GM19455 (cell line): ENCODE data around the gene LYL1.
"Not testable (repeated sequence)": the region's sequence is repeated elsewhere in the genome, so short reads cannot be mapped to it uniquely, and the experiment has no call there.

Source experiments
- ATAC-seq: cut with Tn5 transposase; IDR thresholded peaks from one replicate; pipeline ENCODE4 v1.9.1; 2021; ENCODE audit not compliant: unreplicated experiment

Gene LYL1

DNA sequence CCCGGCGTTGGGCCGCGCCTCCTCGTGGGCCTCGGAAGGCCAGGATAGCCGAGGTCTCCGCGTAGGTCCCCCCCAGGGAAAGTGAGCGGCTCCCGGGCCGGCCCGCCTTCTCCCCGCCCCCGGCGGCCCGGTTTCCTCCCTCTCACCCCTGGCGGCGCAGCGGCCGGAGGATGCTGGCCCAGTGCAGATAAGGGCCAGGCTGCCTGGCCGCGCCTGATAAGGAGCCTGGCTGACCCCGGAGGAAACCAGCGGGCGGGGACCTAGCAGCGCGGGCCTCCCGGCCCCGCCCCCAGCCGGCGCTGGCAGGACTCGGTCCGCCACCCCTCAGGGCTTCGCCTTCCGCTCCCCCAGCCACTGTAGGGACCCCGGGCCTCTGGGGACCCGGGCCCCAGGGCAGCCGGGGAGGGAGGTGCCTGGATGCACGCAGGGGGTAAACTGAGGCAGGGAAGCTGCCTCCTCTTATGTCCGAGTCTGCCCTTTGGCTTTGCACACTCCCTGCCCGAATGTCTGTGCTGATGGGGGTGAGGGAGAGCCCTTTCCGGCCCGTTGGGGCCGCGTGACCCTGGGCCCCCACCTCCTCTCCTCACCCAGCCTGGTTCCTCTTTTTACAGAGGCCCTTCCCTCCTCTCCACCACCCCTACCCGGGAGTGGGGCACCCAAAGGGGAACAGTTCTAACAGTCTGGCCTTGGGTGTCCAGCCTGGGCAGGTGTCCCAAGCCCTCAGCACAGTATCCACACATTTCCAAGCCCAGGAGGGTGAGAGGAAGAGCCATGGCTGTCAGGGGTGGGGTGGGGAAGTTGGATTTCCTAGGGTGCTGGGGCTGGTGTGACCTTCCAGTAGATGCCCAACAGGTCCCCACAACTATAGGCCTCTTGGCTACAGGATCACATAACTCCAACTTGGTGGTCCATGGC is at the start of gene LYL1:
TSS of gene LYL1 (minus strand) at position 193 of the 915 bp plus-strand sequence. CDS start 1,687 bp downstream, outside the sequence.
- ATAC-seq: no peak

GRCh38 chr19:13151605-13152355 is 49.1 kb upstream of the LYL1 start:
- peak; percentile 35 for ATAC-seq

GRCh38 chr19:13150931-13151604 is 48.4 kb upstream of the LYL1 start:
- no peak for ATAC-seq

GRCh38 chr19:13150187-13150930 is 47.7 kb upstream of the LYL1 start, which contains the start of the genes IER2 and STX10:
Gene IER2 (plus strand): TSS chr19:13150411. CDS start chr19:13153187, 2,776 bp downstream.
Gene STX10 (minus strand): TSS chr19:13150375. CDS start chr19:13150173, 202 bp downstream.
- ATAC-seq: no peak

DNA sequence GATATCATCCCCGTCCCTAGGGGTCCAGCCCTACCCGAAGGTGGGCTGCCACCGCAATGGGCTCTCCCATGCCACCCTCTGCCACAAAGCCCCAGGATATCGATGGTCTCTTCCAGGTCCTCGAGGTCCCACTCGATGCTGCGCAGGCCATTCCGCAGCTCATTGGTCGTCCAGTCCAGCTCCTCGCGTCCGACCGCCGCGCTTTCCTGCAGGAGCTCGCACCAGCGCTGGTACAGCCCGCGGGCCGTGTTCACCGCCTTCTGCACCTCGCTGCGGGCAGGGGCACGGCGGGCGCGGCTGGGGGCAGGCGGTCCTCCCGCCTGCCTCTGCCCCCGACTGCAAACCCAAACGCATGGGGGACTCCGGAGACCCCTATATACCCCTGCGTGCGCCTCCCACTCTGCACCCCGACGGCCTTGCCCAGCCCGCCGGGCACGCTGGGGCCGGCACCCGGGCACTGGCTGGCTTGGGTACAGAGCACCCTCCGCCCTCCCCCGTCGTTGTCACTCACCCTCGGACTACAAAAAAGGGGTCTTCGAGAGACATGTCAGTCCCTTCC is 47.0 kb upstream of the LYL1 start:
- no peak for ATAC-seq

DNA sequence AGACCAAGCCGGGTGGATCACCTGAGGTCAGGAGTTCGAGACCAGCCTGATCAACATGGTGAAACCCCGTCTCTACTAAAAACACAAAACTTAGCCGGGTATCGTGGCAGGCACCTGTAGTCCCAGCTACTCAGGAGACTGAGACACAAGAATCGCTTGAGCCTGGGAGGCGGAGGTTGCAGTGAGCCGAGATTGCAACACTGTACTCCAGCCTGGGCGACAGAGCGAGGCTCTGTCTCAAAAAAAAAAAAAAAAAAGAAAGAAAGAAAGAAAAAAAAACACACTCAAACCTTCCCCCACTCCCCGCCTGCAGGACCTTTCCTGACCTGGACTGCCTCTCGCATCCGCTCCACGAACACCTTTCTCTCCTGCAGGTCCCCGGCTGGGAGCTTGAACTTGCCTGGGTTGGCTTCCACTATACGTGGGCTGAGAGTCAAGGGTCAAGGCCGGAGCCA is 46.5 kb upstream of the LYL1 start:
- not testable (repeated sequence) for ATAC-seq

GRCh38 chr19:13146763-13147563 is 44.3 kb upstream of the LYL1 start:
- ATAC-seq: no peak

- no peak for ATAC-seq
Observed at GRCh38 chr19:13139633-13140311, 37.1 kb upstream of the LYL1 start.

DNA sequence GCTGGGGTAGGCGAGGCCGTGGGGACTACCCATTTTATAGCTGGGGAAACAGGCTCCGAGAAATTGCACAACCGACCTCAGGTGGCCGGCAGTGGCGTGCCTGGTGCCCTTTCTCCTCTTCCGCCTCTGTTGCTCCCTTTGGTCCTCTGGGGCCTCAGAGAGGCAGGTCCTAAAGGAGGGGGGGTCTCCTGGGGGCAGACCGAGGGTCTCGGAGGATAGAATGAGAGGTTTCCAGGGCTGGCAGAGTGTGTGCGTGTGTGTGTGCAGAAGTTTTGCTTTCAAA is 36.2 kb upstream of the LYL1 start:
- ATAC-seq: no peak

DNA sequence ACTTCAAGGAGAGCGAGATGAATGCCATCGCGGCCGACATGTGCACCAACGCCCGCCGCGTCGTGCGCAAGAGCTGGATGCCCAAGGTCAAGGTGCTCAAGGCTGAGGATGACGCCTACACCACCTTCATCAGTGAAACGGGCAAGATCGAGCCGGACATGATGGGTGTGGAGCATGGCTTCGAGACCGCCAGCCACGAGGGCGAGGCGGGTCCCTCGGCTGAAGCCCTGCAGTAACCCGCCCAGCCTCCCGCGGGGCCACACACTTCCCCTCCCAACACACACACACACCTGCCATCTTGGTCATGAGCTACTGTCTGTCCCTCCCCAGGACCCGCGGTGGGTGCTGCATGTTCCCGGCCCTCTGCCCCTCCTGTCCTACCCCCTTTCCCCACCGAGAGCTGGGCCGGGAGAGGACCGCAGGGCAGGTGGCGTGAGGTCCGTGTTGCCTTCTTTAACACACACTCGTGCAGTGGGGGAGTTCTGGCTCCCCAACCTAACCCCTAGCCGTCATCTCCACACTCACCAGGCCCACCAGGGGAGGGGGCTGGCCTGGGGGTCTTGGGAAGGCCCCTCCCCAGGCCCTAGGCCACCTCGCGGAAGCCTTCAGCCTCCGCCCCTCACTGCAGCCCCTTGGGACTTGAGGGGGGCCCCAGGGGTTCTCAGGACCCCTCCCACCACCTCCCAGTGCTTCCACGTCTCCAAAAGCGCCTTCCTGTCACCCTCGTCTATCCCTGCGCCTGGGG is 35.7 kb upstream of the LYL1 start:
- ATAC-seq: no peak

DNA sequence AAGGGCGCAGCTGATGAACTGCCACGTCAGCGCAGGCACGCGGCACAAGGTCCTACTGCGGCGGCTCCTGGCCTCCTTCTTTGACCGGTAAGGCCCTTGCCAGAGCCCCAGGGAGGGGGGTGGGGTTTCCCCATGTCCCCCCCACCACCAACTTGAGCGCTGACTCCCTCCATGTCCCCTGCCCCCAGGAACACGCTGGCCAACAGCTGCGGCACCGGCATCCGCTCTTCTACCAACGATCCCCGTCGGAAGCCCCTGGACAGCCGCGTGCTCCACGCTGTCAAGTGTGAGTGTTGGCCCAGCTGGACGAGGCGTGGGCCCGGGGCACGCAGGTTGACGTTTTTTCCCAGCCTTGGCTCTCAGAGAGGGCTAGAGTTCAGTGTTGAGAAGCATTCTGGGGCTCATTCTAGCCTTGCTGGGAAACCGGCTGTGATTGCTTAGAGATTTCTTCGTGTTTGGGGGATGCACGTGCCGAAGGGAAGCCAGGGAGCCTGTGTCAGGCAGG is 34.7 kb upstream of the LYL1 start:
- ATAC-seq: no peak

DNA sequence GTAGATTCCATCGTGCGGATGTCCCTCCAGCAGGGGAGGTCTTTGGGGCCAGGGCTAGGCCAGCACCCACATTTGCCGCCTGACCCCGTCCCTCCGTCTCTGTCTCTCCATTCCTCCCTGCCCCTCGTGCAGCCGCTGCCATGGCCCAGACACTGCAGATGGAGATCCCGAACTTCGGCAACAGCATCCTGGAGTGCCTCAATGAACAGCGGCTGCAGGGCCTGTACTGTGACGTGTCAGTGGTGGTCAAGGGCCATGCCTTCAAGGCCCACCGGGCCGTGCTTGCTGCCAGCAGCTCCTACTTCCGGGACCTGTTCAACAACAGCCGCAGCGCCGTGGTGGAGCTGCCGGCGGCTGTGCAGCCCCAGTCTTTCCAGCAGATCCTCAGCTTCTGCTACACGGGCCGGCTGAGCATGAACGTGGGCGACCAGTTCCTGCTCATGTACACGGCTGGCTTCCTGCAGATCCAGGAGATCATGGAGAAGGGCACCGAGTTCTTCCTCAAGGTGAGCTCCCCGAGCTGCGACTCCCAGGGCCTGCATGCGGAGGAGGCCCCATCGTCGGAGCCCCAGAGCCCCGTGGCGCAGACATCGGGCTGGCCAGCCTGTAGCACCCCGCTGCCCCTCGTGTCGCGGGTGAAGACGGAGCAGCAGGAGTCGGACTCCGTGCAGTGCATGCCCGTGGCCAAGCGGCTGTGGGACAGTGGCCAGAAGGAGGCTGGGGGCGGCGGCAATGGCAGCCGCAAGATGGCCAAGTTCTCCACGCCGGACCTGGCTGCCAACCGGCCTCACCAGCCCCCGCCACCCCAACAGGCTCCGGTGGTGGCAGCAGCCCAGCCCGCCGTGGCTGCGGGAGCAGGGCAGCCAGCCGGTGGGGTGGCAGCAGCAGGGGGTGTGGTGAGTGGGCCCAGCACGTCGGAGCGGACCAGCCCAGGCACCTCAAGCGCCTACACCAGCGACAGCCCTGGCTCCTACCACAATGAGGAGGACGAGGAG is 32.7 kb upstream of the LYL1 start:
- ATAC-seq: no peak

GRCh38 chr19:13134626-13135025 is 32.0 kb upstream of the LYL1 start:
- no peak for ATAC-seq

DNA sequence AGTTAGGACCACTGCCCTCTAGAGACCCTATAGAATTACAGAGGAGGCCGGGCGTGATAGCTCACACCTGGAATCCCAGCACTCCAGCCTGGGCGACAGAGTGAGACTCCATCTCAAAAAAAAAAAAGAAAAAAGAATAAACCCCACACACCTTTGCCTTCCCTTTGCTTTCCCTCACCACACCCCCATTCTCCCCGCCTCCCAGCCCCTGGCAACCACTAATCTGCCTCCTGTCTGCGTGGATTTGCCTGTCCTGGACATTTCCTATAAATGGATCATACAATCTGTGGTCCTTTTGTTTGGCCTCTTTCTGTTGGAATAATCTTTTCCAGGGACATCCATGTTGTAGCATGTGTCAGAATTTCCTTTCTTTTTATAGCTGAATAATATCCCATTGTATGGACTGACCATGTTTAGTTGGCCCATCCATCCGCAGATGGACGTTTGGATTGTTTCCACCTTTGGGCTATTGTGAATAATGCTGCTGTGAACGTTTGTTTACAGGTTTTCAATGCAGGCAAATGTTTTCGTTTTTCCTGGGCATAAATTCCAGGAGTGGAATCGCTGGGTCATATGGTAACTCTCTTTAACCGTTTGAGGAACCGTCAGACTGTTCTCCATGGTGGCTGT is 30.7 kb upstream of the LYL1 start:
- ATAC-seq: no peak

DNA sequence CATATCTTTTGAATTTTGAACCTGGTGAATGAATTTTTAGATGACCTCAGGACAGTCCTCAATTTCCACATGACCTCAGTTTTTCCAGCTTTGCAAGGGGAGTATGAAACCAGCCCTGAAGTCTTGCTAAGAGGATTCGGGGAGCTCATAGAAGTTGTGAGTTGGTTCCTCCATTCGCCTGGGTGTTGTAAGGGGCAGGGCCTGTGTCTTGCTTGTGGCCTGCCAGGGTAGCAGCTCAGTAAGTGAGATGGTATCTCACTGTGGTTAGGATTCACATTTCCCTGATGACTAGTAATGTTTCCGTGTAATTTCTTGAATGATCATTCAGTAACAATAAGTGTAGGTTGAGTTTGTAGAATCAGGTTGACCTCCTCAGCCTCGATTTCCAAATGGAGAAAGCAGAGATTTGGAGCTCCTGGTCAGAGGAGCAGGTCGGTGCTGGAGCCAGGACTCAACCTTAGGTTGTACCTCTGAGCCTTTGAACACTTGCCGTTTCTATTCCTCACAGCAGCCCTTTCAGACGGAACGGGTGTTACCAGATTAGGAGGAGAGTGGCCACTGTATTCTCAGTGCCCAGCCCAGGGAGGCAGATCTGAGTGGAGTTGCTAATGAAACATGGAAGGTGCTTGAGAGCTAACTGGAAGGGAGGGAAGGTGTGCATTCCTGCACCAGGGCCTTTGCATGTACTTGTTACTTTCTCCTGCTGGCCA is 30.0 kb upstream of the LYL1 start:
- no peak for ATAC-seq
